Lung microvascular endothelial cell (primary cell): ENCODE data around the gene THOP1. TPM values are rescaled to one million over a fixed set of nuclear protein-coding genes. Genes with fewer than 3 reads are reported as not detected.

Source experiments
- DNase-seq, 2 donors: peaks; one replicate each; pipeline versions ENCODE4 v3.0.0 to v3.0.0-alpha.2; 2010; ENCODE audit warnings: low read depth in 2 of 2
- total RNA-seq: library from RNA; depleted of rRNA; stranded (reverse); fragments of >200 nt; gene quantifications from 2 replicates; pipeline ENCODE4 v1.2.1, GENCODE V29; 2014

THOP1 gene
- 26.6 and 36.8 TPM in 2 replicates for total RNA-seq

DNA sequence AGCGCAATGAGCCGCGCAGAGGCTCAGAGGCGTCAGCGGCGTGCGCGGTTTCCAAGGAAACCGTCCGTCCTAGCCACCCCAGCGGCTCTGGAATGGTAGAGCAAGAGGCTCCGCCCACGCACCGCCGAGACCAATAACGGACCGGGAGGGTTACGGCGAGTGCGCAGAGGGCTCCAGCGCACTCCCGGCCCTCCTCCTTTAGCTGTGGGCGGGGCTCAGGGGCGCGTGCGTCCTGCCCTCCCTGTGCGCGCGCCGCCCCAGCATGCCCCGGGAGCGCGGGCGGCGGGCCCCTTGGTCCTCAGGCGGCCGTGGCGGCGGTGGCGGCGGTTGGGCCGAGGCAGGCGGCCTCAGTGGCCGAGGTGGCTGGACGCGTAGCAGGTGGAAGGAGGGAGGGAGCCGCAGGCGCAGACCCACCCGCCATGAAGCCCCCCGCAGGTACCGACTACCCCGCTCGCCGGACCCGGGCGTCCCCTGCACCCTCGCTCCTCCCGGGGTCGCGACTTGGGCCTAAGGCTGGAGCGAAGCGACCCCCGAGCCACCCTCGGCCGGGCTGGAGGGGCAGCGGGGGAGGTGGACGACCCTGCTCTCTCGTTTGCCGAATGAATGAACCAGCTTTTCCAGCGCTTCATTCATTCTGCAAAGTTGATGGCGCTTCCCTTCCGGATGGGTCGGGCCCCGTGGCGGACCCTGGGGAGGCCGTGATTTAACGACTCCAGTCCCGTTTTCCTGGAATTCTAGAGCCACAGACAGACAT lies at the start of gene THOP1:
TSS of gene THOP1 (plus strand) at position 260 of the 754 bp plus-strand sequence. CDS start at position 420, 160 bp downstream.
- peak; percentile 99 for DNase-seq

DNA sequence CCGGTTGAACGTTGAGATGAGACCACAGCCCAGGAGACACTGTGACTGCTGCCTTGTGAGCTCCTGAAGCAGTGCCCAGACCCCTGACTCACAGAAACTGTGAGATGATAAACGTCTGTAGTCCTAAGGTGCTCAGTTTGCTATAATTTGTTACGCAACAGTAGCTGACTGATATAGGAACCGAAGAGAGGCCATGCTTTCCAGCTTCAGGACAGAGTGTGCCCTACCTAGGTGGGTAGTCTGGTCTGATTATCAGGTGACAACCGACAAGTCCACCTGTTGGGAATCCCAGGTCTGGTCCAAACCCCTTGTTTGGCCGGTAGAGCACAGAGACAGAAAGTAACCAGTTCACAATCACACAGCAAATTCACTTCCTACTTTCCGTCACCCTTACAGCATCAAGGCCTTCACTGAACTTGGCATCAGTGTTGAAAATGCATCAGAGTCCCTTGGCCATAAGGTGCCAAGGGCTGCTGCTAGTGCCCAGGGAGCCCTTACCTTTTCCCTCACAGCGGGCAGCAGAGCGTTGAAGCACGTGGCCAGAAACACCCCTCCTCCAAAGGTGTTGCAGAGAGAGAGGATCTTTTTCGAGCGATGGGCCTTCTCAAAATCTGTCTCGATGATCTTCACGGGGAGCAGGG lies 48.6 kb upstream of the THOP1 start:
- DNase-seq: no peak

DNA sequence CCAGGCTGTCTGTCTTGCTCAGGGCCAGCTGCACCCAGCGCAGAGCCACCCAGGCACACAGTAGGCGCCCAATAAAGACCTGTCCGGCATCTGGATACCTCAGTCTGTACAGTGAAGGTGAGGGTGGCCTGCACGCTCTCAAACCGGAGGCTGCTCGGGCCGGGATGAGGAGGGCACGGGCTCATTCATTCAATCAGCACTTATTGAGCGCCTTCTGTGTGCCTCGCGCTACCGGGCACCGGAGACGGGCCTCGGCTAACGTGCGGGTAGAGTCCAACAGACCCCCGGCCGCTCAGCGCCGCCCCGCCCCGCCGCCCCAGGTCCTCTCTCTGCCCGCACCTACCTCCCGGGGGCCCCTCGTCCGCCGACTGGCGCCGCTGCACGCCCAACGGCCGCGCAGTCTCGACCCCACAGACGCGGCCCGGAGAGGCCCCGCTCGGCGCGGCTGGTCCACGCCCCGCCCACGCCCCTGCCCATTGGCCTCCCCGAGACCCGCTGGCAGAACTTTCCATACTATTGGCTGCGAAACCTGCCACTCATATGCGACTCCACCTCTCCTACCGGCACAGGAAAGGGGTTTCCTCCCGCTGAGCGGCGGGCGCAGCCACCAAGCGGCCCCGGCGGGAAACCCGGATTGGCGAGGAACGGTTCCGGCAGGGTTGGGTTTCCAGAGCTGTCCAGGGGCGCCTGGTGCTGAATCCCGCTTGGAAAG lies 45.5 kb upstream of the THOP1 start, which contains the start of gene SLC39A3:
TSS of gene SLC39A3 (minus strand) at position 416 of the 712 bp plus-strand sequence. CDS start 2,760 bp downstream, outside the sequence.
- peak; percentile 98 to 99 for DNase-seq

DNA sequence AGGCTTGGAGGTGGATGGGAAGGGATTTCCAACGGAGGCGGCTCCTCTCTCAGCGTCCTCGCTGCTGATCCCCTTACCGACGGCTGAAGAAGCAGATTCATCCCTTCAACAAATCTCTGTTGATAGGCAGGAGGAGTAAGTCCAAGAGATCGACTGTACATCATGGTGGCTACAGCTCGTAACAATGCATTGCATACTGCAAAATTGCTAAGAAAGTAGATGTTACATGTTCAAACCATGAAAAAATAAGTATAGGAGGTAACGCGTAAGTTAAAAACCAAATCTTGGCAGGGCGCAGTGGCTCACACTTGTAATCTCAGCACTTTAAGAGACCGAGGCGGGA lies 45.0 kb upstream of the THOP1 start:
- DNase-seq: no peak

DNA sequence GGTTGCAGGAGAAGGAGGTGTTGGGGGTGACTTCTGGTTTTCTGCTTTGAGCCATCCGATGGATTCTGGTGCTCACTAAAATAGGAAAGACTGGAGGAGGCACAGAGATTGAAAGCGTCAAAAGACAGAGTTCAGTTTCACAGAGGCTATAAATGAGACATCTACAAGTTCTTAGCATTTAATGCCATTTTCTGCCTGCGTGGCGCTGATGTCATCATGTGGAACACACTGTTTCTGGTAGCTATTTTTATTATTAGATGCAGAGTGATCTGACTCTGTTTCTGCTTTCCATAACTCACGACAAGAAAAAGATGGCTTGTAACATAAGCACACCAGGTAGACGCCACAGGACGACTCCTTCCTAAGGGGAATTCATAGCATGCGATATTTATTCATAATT lies 42.2 kb upstream of the THOP1 start:
- no peak for DNase-seq

DNA sequence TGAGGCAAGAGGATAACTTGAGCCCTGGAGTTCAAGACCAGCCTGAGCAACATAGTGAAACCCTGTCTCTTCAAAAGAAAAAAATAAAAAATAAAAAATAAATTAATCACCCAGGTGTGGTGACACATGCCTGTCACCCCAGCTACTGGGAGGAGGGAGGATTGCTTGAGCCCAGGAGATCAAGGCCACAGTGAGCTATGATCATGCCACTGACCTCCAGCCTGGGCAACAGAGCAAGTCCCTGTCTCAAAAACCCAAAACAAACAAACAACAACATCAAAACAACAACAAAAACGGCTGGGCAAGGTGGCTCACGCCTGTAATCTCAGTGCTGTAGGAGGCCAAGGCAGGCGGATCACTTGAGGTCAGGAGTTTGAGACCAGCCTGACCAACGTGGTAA lies 41.2 kb upstream of the THOP1 start:
- no peak for DNase-seq

DNA sequence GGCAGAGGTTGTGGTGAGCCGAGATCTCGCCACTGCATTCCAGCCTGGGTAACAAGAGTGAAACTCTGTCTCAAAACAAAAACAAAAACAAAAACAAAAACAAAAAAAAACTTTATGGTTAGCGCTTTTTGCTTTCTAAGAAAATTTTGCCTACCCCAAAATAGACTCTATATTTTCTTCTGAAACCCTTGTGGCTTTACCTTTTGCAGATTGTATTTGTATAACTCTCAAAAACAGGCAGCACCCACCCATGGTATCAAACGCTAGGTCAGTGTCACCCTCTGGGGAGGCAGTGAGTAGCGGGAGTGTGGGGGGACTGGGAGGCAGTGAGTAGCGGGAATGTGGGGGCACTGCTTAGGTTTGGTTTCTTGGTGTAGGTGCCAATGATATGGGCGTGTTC lies 38.0 kb upstream of the THOP1 start:
- no peak for DNase-seq

DNA sequence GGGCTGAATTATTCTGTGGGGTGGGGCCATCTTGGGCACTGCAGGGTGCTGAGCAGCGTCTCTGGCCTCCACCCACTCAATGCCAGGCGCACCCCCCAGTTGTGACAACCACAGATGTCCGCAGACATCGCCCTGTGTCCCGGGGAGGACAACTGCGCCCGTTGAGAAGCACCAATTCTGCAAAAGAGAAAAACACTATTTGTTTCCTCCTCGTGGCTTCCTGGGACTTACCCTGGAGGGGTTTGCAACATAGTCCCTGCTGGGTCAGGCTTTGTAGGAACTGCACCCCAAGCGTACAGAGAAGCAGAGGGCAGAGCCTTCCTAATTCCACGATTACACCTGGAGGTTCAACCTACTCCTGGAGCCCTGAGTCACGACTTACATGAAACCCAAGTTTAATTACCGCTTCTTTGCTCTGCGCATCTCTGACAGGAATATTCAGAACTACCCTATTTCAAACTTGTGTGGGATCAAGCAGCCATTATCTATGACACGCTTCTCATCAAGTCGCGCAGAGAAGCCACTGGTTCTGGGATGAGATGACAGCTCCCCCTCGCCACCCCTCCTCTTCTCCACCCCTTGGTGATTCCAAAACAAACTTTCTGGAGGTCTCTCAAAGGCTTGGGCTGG lies 34.4 kb upstream of the THOP1 start:
- DNase-seq: no peak

DNA sequence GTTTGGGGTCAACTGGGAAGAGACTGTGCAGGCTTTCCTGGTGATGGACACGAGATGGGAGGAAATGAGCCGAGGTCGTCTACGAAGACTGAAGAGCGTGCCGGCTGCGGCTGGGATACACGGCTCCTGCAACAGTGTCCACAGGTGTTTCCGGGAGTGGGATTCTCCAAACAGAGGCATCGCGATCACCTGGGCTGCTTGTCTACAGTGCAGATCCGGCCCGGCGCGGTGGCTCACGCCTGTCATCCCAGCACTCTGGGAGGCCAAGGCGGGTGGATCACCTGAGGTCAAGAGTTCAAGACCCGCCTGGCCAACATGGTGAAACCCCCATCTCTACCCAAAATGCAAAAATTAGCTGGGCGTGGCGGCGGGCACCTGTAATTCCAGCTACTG lies 33.9 kb upstream of the THOP1 start:
- DNase-seq: no peak

DNA sequence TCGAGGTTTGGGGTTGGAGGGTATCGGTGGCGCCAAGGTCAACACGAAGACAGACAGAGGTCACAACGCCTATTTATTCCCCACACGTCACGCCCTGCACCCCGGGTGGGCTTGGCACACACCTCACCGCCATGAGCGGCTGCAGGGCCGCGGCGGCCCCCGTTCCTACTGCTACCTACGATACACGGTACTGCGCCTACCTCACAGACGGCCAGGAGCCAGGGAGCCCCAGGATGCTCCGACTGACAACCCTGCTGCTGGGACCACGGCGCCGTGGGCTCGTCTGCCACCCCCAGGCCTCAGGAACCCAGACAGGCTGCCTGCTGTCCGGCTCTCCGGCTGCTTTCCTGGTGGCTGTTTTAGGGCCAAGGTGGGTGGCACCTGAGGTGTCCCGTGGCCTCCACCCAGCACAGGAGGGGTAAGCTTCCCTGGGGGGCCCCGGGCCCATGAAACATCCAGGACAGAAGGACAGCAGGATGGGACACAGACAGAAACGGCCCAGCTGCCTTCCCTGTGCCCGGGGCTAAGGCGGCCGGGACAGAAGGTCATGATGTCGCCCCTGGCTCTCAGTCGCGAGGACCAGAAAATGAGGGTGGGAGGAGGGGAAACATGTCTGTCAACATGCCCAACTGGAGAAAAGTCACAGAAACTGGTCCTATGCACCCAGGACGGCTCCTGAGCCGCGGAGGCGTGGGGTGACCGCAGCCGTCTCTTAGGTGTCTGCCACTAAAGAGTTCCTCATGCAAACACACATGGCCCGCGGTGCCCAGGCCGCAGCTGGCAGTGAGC lies 30.4 kb upstream of the THOP1 start:
- no peak for DNase-seq

DNA sequence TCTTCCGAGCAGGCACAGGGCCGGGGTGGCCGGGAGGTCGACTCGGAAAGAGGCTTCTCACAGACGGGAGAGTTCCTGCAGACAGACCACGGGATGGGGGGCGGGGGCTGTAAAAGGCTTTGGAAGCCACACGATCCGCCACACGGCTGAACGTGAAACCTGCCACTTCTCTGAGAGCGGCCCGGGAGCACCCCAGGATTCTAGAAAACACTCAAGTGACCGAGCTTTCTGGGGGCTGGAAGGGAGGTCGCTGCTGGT lies 29.9 kb upstream of the THOP1 start:
- DNase-seq: no peak

DNA sequence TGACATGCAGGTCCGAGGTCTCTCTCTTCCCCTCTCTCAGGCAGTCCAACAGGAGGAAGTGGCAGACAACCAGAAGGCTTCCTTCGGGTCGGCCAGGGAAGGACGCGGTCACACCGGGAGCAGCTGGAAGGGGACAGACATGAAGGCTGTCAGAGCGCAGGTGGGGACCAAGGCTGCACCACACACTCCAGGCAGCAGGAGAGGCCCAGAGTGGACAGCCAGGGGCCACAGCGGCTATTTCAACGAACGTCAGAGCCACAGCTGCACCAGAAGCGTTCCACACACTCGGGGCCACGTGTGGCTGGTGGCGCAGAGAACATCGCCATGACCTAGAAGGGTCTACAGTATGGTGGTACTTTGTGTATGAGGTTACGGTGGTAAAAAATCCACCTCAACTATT lies 29.5 kb upstream of the THOP1 start:
- no peak for DNase-seq

DNA sequence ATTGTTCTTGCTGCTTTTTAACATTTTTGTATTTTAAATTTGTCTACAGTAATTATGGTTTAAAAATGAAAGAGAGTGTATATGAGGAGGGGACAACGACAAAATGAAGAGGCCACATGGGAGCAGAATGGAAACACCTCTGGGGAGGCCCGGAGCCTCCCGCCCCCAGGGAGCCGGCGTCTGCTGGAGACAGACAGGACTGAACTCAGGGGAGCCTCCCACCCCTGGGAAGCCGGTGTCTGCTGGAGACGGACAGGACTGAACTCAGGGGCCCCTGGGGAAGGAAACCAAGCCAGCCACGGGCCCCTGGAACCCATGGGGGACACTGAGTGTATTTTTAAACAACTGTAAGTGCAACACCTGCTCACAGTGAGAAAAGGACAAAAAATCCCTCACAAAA lies 28.8 kb upstream of the THOP1 start:
- no peak for DNase-seq

DNA sequence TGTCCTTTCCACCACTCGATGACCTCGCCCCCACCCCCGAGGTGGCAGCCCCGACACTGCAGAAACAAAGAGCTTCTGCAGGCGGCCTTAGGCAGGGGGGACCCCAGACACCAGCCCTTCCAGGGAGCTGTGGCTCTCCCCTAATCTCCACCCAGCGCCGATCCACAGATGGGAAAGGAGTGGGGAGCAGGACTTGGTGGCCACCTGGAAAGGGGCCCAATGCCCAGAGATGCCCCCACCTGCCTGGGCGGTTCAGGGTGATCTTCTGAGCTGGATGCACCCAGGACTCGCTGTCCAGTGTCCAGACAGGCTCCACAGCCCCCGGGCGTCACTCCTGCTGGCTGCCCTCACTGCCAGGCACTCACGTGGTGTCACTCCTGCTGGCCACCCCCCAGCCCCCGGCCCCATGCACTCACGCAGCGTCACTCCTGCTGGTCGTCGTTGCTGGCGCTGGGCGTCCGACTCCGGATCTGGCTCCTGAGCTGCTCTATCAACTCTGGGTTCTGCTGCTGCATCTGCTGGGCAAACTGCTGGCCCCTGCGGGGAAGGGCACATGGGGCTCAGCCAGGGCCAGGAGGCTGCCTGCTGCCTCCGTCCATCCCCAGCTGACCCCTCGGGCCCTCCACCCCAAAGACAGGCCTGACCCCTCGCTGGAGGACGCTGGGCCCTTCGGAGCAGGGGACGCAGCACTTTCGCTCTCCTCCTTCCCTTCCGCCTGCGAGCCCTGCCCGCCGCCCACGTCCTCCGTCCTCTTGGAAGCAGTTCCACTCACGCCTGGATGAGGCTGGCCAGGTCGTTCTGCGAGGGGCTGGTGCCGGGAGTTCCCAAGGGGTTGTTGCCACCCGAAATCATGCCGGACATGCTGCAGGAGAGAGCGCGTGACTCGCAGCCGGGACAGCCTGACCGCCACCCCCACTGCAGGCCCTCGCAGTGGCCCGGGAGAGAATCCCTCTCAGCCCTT lies 28.1 kb upstream of the THOP1 start:
- DNase-seq: no peak

DNA sequence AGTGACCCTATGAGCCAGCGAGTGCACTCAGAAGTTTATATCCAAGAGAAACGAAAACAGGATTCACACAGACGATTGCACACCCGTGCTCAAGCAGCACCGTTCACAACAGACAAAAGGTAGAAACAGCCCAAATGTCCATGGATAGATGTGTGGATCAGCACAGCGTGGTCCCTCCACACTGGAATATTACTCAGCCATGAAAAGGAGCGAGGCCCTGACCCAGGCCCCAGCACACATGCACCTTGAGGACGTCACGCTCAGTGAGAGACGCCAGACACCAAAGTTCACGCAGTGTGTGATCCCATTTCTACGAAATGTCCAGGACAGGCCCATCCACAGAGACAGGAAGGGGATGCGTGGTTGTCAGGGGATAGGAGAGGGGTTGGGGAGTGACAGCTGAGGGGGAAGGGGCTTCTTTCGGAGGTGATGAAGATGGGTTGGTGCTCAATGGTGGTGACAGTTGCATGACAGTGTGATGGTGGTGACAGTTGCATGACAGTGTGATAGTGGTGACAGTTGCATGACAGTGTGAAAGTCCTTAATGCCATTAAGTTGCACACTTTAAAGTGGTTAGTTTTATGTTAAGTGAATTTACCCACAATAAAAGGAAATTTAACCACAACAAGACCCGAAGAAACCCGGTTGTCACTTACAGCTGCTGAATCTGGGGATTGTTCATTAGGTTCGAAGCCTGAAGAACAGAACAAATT lies 26.5 kb upstream of the THOP1 start:
- no peak for DNase-seq

DNA sequence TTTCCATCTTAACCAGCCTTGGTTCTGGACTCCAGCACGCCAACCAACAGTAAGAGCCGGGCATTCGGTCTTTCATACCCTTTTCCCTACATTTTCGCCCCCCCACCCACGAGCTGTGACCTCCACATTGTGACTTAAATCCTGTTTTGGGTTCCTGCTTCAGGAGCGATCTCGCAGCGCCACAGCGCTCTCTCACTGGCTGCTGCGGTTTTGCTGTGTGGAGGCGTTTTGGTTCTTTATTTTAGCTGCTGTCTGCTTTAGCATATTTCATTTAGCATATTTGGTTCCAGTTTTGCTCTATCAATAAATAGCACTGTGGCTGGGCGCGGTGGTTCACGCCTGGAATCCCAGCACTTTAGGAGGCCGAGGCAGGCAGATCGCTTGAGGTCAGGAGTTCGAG lies 25.9 kb upstream of the THOP1 start:
- DNase-seq: no peak

DNA sequence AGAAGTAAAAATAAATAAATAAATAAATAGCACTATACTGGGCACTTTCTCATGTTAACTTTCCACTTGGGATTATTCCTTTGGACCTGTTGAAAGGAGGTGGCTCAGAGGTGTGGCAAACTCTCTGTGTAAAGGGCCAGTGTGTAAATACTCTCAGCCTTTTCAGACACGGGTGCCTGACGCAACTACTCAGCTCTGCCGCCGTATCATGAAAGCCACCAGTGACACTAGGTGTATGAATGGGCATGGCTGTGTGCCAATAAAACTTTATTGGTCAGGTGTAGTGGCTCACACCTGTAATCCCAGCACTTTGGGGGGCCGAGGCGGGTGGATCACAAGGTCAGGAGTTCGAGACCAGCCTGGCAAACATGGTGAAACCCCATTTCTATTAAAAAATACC lies 25.3 kb upstream of the THOP1 start:
- no peak for DNase-seq

DNA sequence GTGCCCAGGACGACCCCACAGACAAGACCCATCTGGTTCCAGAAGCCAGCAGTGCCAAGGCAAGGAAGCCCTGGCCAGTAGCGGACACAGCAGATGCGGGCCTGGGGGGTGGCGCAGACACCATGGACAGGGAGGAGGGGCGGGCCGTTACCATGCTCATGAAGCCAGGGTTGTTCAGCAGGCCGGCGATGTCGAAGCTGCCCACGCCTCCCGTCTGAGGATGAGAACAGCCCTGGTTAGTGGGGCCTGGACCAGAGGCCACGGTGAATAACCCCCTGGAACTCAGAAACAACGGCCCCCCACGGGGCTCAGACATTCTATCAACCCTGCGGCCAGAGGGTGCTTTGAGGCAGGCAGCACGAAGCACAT lies 24.0 kb upstream of the THOP1 start:
- no peak for DNase-seq

DNA sequence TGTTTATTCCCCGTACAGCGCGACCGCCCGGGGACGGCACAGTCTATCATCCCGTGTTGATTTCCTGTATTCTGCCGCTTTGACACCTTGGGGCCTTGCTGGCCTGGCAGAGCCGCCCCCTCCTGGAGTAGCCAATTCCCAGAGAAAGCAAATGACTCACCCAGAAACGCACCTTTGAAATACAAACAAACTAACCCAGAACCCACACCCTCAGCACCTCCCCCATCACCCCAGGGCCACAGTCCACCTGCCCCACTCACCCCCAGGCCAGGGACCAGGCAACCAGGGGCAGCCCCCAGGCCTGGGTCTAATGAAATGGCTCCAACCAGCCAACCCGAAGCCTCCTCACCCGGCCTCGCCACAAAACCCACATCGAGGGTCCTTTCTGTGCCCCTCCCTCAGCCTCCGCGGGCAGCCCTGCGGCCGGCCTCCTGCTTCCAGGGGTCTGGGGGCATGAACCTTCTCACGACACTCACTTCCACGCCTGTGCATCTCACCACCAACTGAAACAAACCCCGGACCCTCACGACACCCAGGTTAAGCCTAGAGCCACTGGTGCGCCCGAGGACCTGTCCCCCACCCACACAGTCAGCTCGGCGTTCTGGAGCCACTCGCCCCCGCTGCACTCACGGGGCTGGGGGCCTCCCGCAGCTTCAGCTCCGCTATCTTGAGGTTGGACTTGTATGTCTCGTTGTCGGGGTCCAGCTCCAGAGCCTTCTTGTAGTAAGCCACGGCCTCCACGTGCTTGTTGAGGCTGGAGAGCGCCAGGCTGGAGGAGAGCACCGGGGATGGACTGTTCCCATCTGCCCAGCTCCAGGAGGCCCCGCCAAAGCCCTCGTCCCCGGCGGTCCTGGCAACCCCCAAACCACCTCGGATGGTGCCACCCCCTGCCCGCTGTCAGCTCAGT lies 23.2 kb upstream of the THOP1 start:
- no peak for DNase-seq
